K562 (cell line): ENCODE results near the gene TMEM131. TPM values are rescaled to one million over a fixed set of nuclear protein-coding genes. Genes with fewer than 3 reads are reported as not detected.
"Not testable (repeated sequence)": the region's sequence is repeated elsewhere in the genome, so short reads cannot be mapped to it uniquely, and the experiment has no call there.

Experiments used
- ATAC-seq: fragments of 200-7000 bp; cut with Tn5 transposase; 3 replicates; pipeline ENCODE4 v1.9.1; 2020; ENCODE audit warnings: moderate library complexity
- BruUV-seq: library from RNA; stranded (reverse); fragments of 400-500 nt; replicated peaks from 2 replicates; lab custom pipeline; 2021; lab: Mats Ljungman, UMichigan
- CTCF ChIA-PET: fragments of 300-600 bp; formaldehyde crosslinking; extraction: SDS; loops from one replicate; lab custom pipeline; 2021; ENCODE audit warnings: low intra/inter-chr PET ratio; lab: Yijun Ruan, JAX
- POLR2A ChIA-PET: fragments of 300-600, 350-650 bp; sonication (Branson Sonifier 250); formaldehyde crosslinking; extraction: SDS; loops from one replicate; lab custom pipeline; 2021; ENCODE audit warnings: antibody characterized with exemption, inconsistent platforms; lab: Yijun Ruan, JAX
- DNase-seq, 4 experiments: peaks; one replicate each; pipeline versions ENCODE4 v3.0.0 to v3.0.0-alpha.2; 2011 to 2018; ENCODE audit warnings: low spot score in 3 of 4, mixed read lengths in 3 of 4; ENCODE audit errors: extremely low read depth in 1 of 4
- FAIRE-seq: peaks from 2 replicates; lab custom pipeline; 2011; peaks lifted over from hg19 to GRCh38; lab: Jason Lieb, UNC
- H2AFZ ChIP-seq: 2 replicates; pipeline ENCODE4 v1.6.0; 2011; ENCODE audit warnings: low read depth, low read length, control low read depth, inconsistent platforms
- H3K27ac ChIP-seq: fragments of 200-600 bp; 3 replicates; pipeline ENCODE4 v1.8.0; 2011; ENCODE audit warnings: low read depth, mild to moderate bottlenecking, control low read depth, inconsistent platforms, low read length, moderate library complexity, mixed read lengths; ENCODE audit errors: extremely low read depth
- H3K27me3 ChIP-seq, 2 experiments: fragments of 300-600 bp in 1 of 2; 2 replicates in 1 of 2; 3 replicates in 1 of 2; pipeline versions ENCODE4 v1.6.0 to v1.8.0; 2011; ENCODE audit warnings: inconsistent platforms in 2 of 2, low read length in 2 of 2, mild to moderate bottlenecking in 1 of 2, mixed read lengths in 1 of 2, moderate library complexity in 1 of 2; ENCODE audit not compliant: control insufficient read depth in 2 of 2, insufficient read depth in 2 of 2
- H3K36me3 ChIP-seq: fragments of 300-600 bp; 3 replicates; pipeline ENCODE4 v1.8.0; 2011; ENCODE audit warnings: mild to moderate bottlenecking, low read length, inconsistent platforms; ENCODE audit not compliant: control insufficient read depth, insufficient read depth
- H3K4me1 ChIP-seq, 2 experiments: fragments of 200-600 bp in 1 of 2; replicated peaks in 1 of 2; 2 replicates in 1 of 2; 3 replicates in 1 of 2; pipeline versions ENCODE4 v1.5.1 to v1.8.0; 2011; ENCODE audit warnings: inconsistent platforms in 2 of 2, low read length in 2 of 2, mild to moderate bottlenecking in 1 of 2, mixed read lengths in 1 of 2, moderate library complexity in 1 of 2; ENCODE audit not compliant: control insufficient read depth in 2 of 2, insufficient read depth in 2 of 2
- H3K4me2 ChIP-seq: 2 replicates; pipeline ENCODE4 v1.6.1; 2011; ENCODE audit warnings: low read length, control low read depth, inconsistent platforms, mixed read lengths; ENCODE audit not compliant: insufficient read depth
- H3K4me3 ChIP-seq: fragments of 200-600 bp; sonication (generic), shearing (Covaris generic); 2 replicates; pipeline ENCODE4 v1.5.1; 2016; ENCODE audit warnings: control low read depth, inconsistent platforms
- H3K79me2 ChIP-seq: fragments of 200-600 bp; 3 replicates; pipeline ENCODE4 v1.8.0; 2011; ENCODE audit warnings: low read length, inconsistent platforms; ENCODE audit not compliant: control insufficient read depth, insufficient read depth
- H3K9ac ChIP-seq, 2 experiments: 2 replicates each; pipeline versions ENCODE4 v1.6.0 to v1.6.1; 2011; ENCODE audit warnings: low read depth in 2 of 2, low read length in 2 of 2, control low read depth in 1 of 2, inconsistent platforms in 1 of 2, mild to moderate bottlenecking in 1 of 2, mixed read lengths in 1 of 2; ENCODE audit not compliant: insufficient read depth in 1 of 2
- H3K9me1 ChIP-seq: one replicate; pipeline ENCODE4 v1.6.0; 2011; ENCODE audit warnings: inconsistent platforms, mild to moderate bottlenecking, low read length, moderate library complexity; ENCODE audit not compliant: control insufficient read depth, insufficient read depth
- H3K9me3 ChIP-seq: replicated peaks from 2 replicates; pipeline ENCODE4 v1.5.1; 2011; ENCODE audit warnings: low read depth, low read length, inconsistent platforms; ENCODE audit not compliant: control insufficient read depth, insufficient read depth
- H4K20me1 ChIP-seq: replicated peaks from 2 replicates; pipeline ENCODE4 v1.6.1; 2011; ENCODE audit warnings: low read length, inconsistent platforms, mixed read lengths; ENCODE audit not compliant: control insufficient read depth, insufficient read depth
- NFIC ChIP-seq: fragments of 450-650 bp; IDR thresholded peaks from 2 replicates; pipeline ENCODE4 v1.6.1; 2017; ENCODE audit warnings: mild to moderate bottlenecking, inconsistent platforms
- NFYB ChIP-seq: IDR thresholded peaks from 2 replicates; pipeline ENCODE4 v1.6.1; 2011; ENCODE audit warnings: mild to moderate bottlenecking, moderate library complexity; ENCODE audit not compliant: insufficient read length; ENCODE audit errors: extremely low read depth
- ZBTB33 ChIP-seq: sonication (generic); formaldehyde crosslinking; IDR thresholded peaks from 2 replicates; pipeline ENCODE4 v1.8.1; 2023; ENCODE audit warnings: mild to moderate bottlenecking, missing genetic modification reagents
- ZNF316 ChIP-seq: fragments of 450-650 bp; IDR thresholded peaks from 2 replicates; pipeline ENCODE4 v1.6.1; 2016
- WGBS: fragments of 100-300 bp; shearing (Covaris generic); methylation state at CpG from one replicate; pipeline ENCODE4 v1.1.6; 2016; ENCODE audit warnings: low coverage, mixed read lengths; ENCODE audit not compliant: insufficient coverage; ENCODE audit errors: missing lambda C conversion rate; 5-methylcytosine and 5-hydroxymethylcytosine counted together
- in situ Hi-C: fragments of 300-500 bp; cut with MboI; formaldehyde crosslinking; loops from 4 replicates; pipeline ENCODE4 v1.15.0; 2018; ENCODE audit warnings: inconsistent platforms, mixed read lengths
- intact Hi-C: fragments of 100-400 bp; cut with micrococcal nuclease; formaldehyde crosslinking; loops from 2 replicates; pipeline ENCODE4 v1.14.2; 2022
- polyA plus RNA-seq, 8 experiments: library from polyadenylated mRNA; depleted of rRNA in 4 of 8; stranded (reverse) in 5 of 8; unstranded in 3 of 8; fragments of >200 nt; fragmentation: Nextera tagmentation in 2 of 8; fragmentation: Illumina TruSeq in 1 of 8; extraction: Ambion mirVana in 2 of 8; extraction: Trizol in 1 of 8; gene quantifications; 2 replicates each; pipeline versions ENCODE4 v1.2.1 to v1.2.3, GENCODE V29; 2011 to 2014; ENCODE audit warnings: inconsistent platforms in 1 of 8, missing spikeins in 1 of 8
- total RNA-seq, 7 experiments: library from RNA; depleted of rRNA in 6 of 7; stranded (reverse); fragments of >200 nt in 6 of 7; fragmentation: Illumina TruSeq in 2 of 7; extraction: Trizol in 2 of 7; gene quantifications; 2 replicates each; pipeline versions ENCODE4 v1.2.1 to v1.2.3, GENCODE V29; 2011 to 2021; ENCODE audit warnings: low replicate concordance in 1 of 7

The TMEM131 gene
- total and polyA plus RNA-seq, 9 of the 15 experiments (the other 6 are each of a cell fraction or from before 2014, with no cell fraction given): 2.5 to 21.1 (median 12.4) TPM

DNA sequence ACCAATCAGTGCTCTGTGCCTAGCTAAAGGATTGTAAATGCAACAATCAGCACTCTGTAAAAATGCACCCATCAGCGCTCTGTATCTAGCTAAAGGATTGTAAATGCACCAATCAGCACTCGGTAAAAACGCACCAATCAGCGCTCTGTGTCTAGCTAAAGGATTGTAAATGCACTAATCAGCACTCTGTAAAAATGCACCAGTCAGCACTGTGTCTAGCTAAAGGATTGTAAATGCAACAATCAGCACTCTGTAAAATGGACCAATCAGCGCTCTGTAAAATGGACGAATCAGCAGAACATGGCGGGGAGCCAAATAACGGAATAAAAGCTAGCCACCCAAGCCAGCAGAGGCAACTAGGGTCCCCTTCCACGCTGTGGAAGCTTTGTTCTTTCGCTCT, 166.5 kb downstream of the TMEM131 start:
- H3K9me3 ChIP-seq, H3K36me3 ChIP-seq, CTCF ChIA-PET, H2AFZ ChIP-seq, H3K9ac ChIP-seq, H3K27me3 ChIP-seq, in situ Hi-C loops, H3K4me2 ChIP-seq, H3K27ac ChIP-seq, DNase-seq, H3K4me3 ChIP-seq, H3K4me1 ChIP-seq, FAIRE-seq, H3K9me1 ChIP-seq, H4K20me1 ChIP-seq, H3K79me2 ChIP-seq, ATAC-seq, intact Hi-C loops, BruUV-seq: not testable (repeated sequence)
- POLR2A ChIA-PET: interaction anchor here (0.9 to 1.0 kb wide), 2 partner anchors 9 to 17 kb away, joined by 3 read pairs; no protein-coding TSS in a partner anchor
- WGBS: 94% methylated on average over 10 of the region's 10 CpGs
- 0 out of 2 replicates have a peak, but pooled peaks have one; percentile 33 for TF ChIP-seq ZBTB33 (CRISPR knock-in tag)
- peak; percentile 37; the same call in 1 of the 2 replicates for TF ChIP-seq ZNF316
- TF ChIP-seq NFYB: peak; percentile 39
- TF ChIP-seq NFIC: peak; percentile 60

GRCh38 chr2:97827013-97827412, 168.7 kb downstream of the TMEM131 start:
- H3K27me3 ChIP-seq, H3K79me2 ChIP-seq, H3K4me2 ChIP-seq, POLR2A ChIA-PET, CTCF ChIA-PET, H3K9me3 ChIP-seq, intact Hi-C loops, H3K4me1 ChIP-seq, H4K20me1 ChIP-seq, in situ Hi-C loops, H2AFZ ChIP-seq, H3K9ac ChIP-seq, H3K27ac ChIP-seq, ATAC-seq, DNase-seq, BruUV-seq, H3K9me1 ChIP-seq, H3K36me3 ChIP-seq, FAIRE-seq, H3K4me3 ChIP-seq: not testable (repeated sequence)
- WGBS: 88% methylated on average over 9 of the region's 19 CpGs
